ENCODE measurements around the gene HEXD.
A peak's percentile ranks its signal among the peaks of the same experiment; 100 is the strongest.
"Not testable (repeated sequence)": the region's sequence is repeated elsewhere in the genome, so short reads cannot be mapped to it uniquely, and the experiment has no call there.

Gene HEXD

DNA sequence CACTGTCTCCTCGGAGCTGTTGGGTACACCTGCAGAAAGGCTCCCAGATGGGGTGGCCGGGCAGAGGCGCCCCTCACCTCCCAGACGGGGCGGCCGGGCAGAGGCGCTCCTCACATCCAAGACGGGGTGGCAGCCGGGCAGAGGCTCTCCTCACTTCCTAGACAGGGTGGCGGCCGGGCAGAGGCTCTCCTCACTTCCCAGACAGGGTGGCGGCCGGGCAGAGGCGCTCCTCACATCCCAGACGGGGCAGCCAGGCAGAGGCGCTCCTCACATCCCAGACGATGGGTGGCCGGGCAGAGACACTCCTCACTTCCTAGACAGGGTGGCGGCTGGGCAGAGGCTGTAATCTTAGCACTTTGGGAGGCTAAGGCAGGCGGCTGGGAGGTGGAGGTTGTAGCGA is 35.6 kb downstream of the HEXD start:
- not testable (repeated sequence) for H3K4me1 ChIP-seq (ENCODE audit: control insufficient read depth, low read depth, low read length); H3K18ac ChIP-seq (ENCODE audit: low read length); H3K79me2 ChIP-seq (ENCODE audit: control insufficient read depth, insufficient read depth, low read length); H2BK5ac ChIP-seq (ENCODE audit: low read length); H4K8ac ChIP-seq (ENCODE audit: low read depth, low read length); H4K5ac ChIP-seq (ENCODE audit: low read length); H3K79me1 ChIP-seq (ENCODE audit: low read length); H3K23ac ChIP-seq (ENCODE audit: low read length); H3K4me3 ChIP-seq (ENCODE audit: low read length); H2AK5ac ChIP-seq (ENCODE audit: low read length); H3K36me3 ChIP-seq (ENCODE audit: control insufficient read depth, insufficient read depth, low read length); H3K27ac ChIP-seq (ENCODE audit: low read depth, low read length); H3K56ac ChIP-seq (ENCODE audit: low read length); H2BK120ac ChIP-seq (ENCODE audit: low read depth, low read length); H3K4me2 ChIP-seq (ENCODE audit: low read length); H3K9ac ChIP-seq (ENCODE audit: low read length); H2BK15ac ChIP-seq (replicated peaks; ENCODE audit: low read depth); H3K4ac ChIP-seq (ENCODE audit: low read depth, low read length); H3K27me3 ChIP-seq (ENCODE audit: insufficient read depth, low read length, poor library complexity)
- whole genome bisulfite sequencing (ENCODE audit: extremely low coverage, insufficient coverage, low lambda C conversion rate), result no CpG with 5 or more reads among the region's 21 CpGs
- peak; percentile 33 for DNase-seq

DNA sequence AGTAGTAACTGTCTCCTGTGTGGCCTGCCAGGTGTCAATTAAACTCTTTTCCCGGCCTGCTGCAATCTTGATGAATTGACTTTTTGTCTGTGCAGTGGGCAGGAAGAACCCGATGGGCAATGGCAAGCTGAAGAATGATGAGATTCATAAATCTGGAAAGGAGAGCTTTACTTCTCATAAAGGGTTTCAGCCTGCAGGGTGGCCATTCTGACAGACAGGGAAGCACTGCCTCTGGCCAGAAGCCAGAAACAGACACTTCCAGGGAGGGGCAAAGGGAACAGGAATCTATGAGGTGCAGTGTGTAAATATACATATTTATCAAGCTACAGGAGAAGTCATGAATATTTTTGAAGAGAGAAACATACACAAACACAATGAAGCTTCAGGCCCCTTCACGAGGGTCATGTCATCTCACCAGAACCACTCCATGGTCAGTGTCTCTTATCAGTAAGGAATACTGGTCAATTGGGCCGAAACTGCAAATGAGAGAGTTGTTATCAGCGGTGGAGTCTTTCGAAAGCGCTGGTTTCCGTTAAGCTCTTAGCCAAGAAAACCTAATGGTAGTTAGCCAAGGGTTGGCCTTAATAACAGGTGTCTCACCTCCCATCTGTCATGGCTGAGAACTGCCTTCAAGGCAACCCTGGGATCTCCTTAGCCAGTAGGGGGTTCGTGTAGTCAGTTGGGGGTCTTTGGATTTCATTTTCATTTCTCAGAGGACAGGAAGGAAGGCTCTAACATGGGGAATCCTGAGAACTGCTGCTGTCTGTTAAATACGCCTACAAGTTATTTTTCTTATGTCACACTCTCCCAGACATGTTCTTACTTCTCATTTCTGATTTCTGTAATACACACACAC is 39.2 kb downstream of the HEXD start:
- H3K27ac ChIP-seq (ENCODE audit: low read depth, low read length), result no peak overlapping the region

DNA sequence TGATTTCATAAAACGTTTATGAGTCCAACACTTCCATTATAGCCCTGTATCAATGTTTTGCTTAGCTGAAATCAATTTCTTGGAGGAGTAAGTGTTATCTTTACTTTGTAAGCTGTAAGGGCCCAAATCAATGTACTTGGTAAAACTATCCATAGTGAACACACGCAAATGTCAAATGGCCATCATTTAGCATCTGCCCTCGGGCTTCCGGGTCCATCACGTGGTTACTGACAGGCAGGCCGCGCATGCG is 39.7 kb downstream of the HEXD start:
- no CpG with 5 or more reads among the region's 8 CpGs for WGBS (ENCODE audit: extremely low coverage, insufficient coverage, low lambda C conversion rate)
- Histone ChIP-seq H4K8ac (ENCODE audit: low read depth, low read length) (no peak overlapping the region), H3K79me2 (ENCODE audit: control insufficient read depth, insufficient read depth, low read length) (no peaks in the 10 kb centered on the region), H2BK15ac (replicated peaks; ENCODE audit: low read depth) (no peak overlapping the region), H3K4me3 (ENCODE audit: low read length) (no peak overlapping the region), H2BK120ac (ENCODE audit: low read depth, low read length) (no peak overlapping the region), H2AK5ac (ENCODE audit: low read length) (no peak overlapping the region), H3K23ac (ENCODE audit: low read length) (no peak overlapping the region), H3K56ac (ENCODE audit: low read length) (peak overlapping the region; percentile 94), H3K4ac (ENCODE audit: low read depth, low read length) (no peak overlapping the region), H3K4me2 (ENCODE audit: low read length) (peak overlapping the region; percentile 68), H3K27me3 (ENCODE audit: insufficient read depth, low read length, poor library complexity) (no peaks in the 10 kb centered on the region), H2BK5ac (ENCODE audit: low read length) (no peak overlapping the region), H3K4me1 (ENCODE audit: control insufficient read depth, low read depth, low read length) (no peaks in the 10 kb centered on the region), H3K18ac (ENCODE audit: low read length) (no peak overlapping the region), H4K5ac (ENCODE audit: low read length) (no peak overlapping the region), H3K9ac (ENCODE audit: low read length) (peak overlapping the region; percentile 95), H3K79me1 (ENCODE audit: low read length) (peaks cover 3% of the 10 kb centered on the region), H3K36me3 (ENCODE audit: control insufficient read depth, insufficient read depth, low read length) (no peaks in the 10 kb centered on the region), H3K27ac (ENCODE audit: low read depth, low read length) (peak overlapping the region; percentile 100)
- no peak for DNase-seq

More for the DNA sequence above, 39.2 kb downstream of the HEXD start:
- WGBS (ENCODE audit: extremely low coverage, insufficient coverage, low lambda C conversion rate), result no CpG with 5 or more reads among the region's 10 CpGs
- Histone ChIP-seq H3K27me3 (ENCODE audit: insufficient read depth, low read length, poor library complexity) (no peaks in the 10 kb centered on the region), H3K36me3 (ENCODE audit: control insufficient read depth, insufficient read depth, low read length) (no peaks in the 10 kb centered on the region), H3K56ac (ENCODE audit: low read length) (no peak overlapping the region), H3K4ac (ENCODE audit: low read depth, low read length) (no peak overlapping the region), H2BK15ac (replicated peaks; ENCODE audit: low read depth) (no peak overlapping the region), H3K23ac (ENCODE audit: low read length) (no peak overlapping the region), H2AK5ac (ENCODE audit: low read length) (no peak overlapping the region), H4K5ac (ENCODE audit: low read length) (no peak overlapping the region), H3K4me3 (ENCODE audit: low read length) (no peak overlapping the region), H4K8ac (ENCODE audit: low read depth, low read length) (no peak overlapping the region), H3K9ac (ENCODE audit: low read length) (peak overlapping the region; percentile 2), H3K79me2 (ENCODE audit: control insufficient read depth, insufficient read depth, low read length) (no peaks in the 10 kb centered on the region), H2BK120ac (ENCODE audit: low read depth, low read length) (no peak overlapping the region), H3K4me2 (ENCODE audit: low read length) (peak overlapping the region; percentile 68), H3K18ac (ENCODE audit: low read length) (no peak overlapping the region), H3K79me1 (ENCODE audit: low read length) (peaks cover 3% of the 10 kb centered on the region), H3K4me1 (ENCODE audit: control insufficient read depth, low read depth, low read length) (no peaks in the 10 kb centered on the region), H2BK5ac (ENCODE audit: low read length) (no peak overlapping the region)
- no peak for DNase-seq

DNA sequence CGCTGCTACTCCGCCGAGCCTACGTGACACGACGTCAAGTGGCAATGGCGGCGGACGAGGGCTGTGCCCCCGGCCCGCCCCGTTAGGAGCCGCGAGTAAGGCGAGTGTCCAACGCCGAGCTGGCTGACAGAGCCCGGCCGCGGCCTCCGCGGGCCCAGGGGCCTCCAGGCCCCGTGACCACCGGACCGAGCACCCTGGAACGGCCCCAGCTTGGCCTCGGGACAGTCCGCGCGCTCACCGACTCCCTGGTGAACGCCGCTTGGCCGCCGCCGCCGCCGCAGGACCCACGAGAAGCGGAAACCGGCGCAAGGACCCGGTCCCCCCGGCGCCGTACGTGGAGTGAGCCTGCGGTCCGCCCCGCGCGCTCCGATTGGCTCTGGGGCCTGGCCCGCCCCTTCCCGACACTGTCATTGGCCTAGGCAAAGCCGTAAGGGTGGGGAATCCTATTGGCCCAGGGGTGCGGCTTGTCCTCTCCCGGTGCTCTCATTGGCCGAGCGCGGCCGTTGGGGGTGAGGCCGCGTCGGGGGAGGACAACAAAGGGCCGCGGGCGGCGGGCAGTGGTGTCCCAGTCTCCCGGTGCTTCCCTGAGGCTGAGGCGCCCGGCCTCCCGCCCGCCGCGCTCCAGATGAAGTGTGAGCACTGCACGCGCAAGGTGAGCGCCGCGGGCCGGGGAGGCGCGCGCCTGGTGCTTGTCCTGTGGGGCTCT is 40.2 kb downstream of the HEXD start, which contains the start of gene NARF:
TSS of gene NARF (plus strand) at position 563 of the 706 bp plus-strand sequence. CDS start at position 626, 63 bp downstream.
- Histone ChIP-seq H3K4ac (ENCODE audit: low read depth, low read length) (peak within 1 kb of the TSS; percentile 93), H3K9ac (ENCODE audit: low read length) (peak within 1 kb of the TSS; percentile 95), H4K8ac (ENCODE audit: low read depth, low read length) (no peak within 1 kb of the TSS), H3K4me1 (ENCODE audit: control insufficient read depth, low read depth, low read length) (no peaks in the 10 kb centered on the region), H3K79me1 (ENCODE audit: low read length) (peaks cover 3% of the 10 kb centered on the region), H3K79me2 (ENCODE audit: control insufficient read depth, insufficient read depth, low read length) (no peaks in the 10 kb centered on the region), H3K4me3 (ENCODE audit: low read length) (peak within 1 kb of the TSS; percentile 80), H2BK120ac (ENCODE audit: low read depth, low read length) (peak within 1 kb of the TSS; percentile 52), H3K23ac (ENCODE audit: low read length) (no peak within 1 kb of the TSS), H3K27ac (ENCODE audit: low read depth, low read length) (peak within 1 kb of the TSS; percentile 100), H3K36me3 (ENCODE audit: control insufficient read depth, insufficient read depth, low read length) (no peaks in the 10 kb centered on the region), H2BK5ac (ENCODE audit: low read length) (peak within 1 kb of the TSS; percentile 70), H2AK5ac (ENCODE audit: low read length) (no peak within 1 kb of the TSS), H3K18ac (ENCODE audit: low read length) (peak within 1 kb of the TSS; percentile 96), H3K27me3 (ENCODE audit: insufficient read depth, low read length, poor library complexity) (no peaks in the 10 kb centered on the region), H4K5ac (ENCODE audit: low read length) (no peak within 1 kb of the TSS), H3K4me2 (ENCODE audit: low read length) (peak within 1 kb of the TSS; percentile 91), H2BK15ac (replicated peaks; ENCODE audit: low read depth) (no peak within 1 kb of the TSS), H3K56ac (ENCODE audit: low read length) (peak within 1 kb of the TSS; percentile 94)
- WGBS (ENCODE audit: extremely low coverage, insufficient coverage, low lambda C conversion rate), result no CpG with 5 or more reads among the region's 85 CpGs
- peak; percentile 99 for DNase-seq

DNA sequence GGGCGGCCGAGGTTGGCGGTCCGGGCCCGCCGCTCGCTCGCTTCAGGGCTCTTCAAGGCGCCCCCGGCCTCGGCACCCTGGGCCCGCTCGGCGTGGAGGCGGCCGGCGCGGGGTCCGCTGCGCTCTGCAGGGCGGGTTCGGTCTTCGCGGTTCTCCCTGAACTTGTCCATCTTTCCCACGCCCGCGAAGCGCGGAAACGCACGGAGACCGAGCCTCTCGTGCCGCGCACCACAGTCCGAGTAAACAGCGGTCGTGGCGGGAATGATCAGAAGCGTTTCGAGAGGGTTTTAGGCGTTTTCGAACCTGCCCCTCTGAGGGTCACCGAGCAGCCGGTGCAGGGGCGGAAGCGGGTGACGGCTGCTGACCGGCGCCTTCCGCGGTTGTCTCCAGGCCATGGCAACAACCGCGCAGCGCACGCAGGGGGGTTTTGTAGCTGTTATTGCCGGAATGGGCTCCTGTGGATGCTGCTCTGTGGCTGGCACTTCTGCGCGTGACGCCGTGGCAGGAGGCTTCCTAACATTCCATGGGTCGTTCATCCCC is 40.8 kb downstream of the HEXD start:
- Histone ChIP-seq H3K56ac (ENCODE audit: low read length) (peak overlapping the region; percentile 81), H3K9ac (ENCODE audit: low read length) (peak overlapping the region; percentile 82), H4K5ac (ENCODE audit: low read length) (no peak overlapping the region), H3K4me1 (ENCODE audit: control insufficient read depth, low read depth, low read length) (no peaks in the 10 kb centered on the region), H2AK5ac (ENCODE audit: low read length) (no peak overlapping the region), H3K4me3 (ENCODE audit: low read length) (peak overlapping the region; percentile 80), H3K4ac (ENCODE audit: low read depth, low read length) (no peak overlapping the region), H3K18ac (ENCODE audit: low read length) (no peak overlapping the region), H3K27me3 (ENCODE audit: insufficient read depth, low read length, poor library complexity) (no peaks in the 10 kb centered on the region), H4K8ac (ENCODE audit: low read depth, low read length) (no peak overlapping the region), H3K4me2 (ENCODE audit: low read length) (peak overlapping the region; percentile 91), H3K36me3 (ENCODE audit: control insufficient read depth, insufficient read depth, low read length) (no peaks in the 10 kb centered on the region), H2BK15ac (replicated peaks; ENCODE audit: low read depth) (no peak overlapping the region), H2BK120ac (ENCODE audit: low read depth, low read length) (no peak overlapping the region), H3K27ac (ENCODE audit: low read depth, low read length) (peak overlapping the region; percentile 64), H3K23ac (ENCODE audit: low read length) (no peak overlapping the region), H2BK5ac (ENCODE audit: low read length) (no peak overlapping the region), H3K79me1 (ENCODE audit: low read length) (peaks cover 3% of the 10 kb centered on the region), H3K79me2 (ENCODE audit: control insufficient read depth, insufficient read depth, low read length) (no peaks in the 10 kb centered on the region)
- DNase-seq, result peak; percentile 26
- WGBS (ENCODE audit: extremely low coverage, insufficient coverage, low lambda C conversion rate), result no CpG with 5 or more reads among the region's 62 CpGs

Measured in mesendoderm (in vitro differentiated cells).